ENCODE results near the gene LPAR2.
"Not testable (repeated sequence)": the region's sequence is repeated elsewhere in the genome, so short reads cannot be mapped to it uniquely, and the experiment has no call there.

Gene LPAR2

DNA sequence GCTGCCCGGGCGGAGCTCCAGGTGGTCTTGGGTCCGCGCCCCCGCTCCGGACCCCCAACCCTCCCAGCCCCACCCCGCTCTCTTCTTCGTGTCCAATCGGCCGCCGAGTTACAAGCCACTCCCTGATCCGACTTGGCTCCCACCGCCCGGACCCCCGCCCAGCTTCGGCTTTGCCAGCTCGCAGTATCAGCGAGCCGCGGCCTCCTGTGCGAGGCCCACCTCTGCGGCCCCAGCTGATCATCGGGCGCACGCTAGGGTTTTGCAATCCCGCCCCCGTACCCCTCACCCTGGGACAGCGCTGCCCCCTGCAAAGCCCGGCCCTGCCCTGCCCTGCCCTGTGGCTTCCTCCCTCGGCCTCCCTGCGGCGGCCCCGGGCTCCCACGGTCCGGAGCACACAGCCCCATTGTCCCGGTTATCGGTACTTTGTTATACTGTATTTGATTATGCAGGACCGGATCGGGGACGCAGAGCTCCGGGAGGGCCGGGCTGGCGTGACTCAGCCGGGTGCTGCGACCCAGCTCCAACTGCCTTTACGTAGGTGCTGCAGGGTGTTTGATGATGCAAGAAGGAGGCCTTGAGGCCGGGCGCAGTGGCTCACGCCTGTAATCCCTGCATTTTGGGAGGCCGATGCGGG, 598 bp upstream of the LPAR2 start:
- DNase-seq, result peak; percentile 55

DNA sequence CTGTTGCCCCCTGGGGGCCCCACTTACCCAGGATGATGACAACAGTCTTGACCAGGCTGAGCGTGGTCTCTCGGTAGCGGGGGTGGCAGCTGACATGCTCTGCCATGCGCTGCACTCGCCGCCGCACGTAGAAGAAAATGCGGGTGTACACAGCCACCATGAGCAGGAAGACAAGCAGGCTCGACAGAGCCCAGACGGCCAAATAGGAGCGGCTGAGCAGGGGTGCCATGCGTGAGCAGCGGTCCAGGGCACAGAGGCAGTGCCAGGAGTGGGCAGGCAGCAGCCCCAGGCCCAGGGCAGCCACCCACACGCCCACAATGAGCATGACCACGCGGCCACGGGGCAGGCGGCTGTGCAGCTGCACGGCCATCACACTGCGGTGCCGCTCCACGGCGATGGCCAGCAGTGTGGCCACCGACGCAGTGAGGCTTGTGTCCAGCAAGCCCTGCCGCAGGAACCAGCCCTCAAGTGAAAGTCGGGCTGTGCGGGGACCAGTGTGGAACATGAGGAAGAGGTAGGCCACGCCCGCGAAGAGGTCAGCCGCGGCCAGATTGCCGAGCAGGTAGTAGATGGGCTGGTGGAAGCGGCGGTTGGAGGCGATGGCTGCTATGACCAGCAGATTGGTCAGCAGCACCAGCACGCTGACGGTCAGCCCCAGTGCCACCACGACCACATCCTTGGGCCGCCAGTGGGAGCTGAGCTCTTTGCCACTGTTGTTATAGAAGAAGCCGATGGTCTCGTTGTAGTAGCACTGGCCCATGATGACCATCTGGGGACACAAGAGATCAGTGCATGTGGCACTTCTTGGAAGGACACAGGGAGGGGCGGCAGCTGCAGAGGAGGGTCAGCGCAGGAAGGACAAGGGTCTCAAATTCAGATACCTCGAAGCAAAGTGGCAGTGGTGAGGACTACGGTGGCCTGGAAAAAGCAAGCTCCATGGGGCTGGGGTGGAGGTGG, 1.2 kb downstream of the LPAR2 start:
- no peak for DNase-seq

DNA sequence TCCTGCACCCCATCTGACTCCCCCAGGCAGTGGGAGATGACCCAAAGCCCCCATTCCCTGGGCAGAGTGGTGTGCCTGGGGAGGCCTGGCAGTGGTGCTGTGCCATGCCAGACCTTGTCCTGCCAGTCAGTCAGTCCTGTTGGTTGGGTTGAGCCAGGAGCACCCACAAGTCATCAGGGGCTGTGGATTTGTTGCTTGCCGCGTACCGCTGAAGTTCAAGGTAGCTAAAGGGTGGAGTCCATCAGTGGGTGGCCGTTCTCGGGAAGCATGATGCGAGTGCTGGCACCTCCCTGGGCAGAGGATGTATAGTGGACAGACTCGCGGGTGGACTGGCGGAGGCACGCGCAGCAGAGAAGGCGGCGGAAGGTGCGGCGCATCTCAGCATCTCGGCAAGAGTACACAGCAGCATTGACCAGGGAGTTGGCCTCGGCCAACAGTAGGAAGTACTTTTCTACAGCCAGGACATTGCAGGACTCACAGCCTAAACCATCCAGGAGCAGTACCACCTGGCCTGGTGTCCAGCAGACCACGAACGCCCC, 3.9 kb downstream of the LPAR2 start:
- no peak for DNase-seq

DNA sequence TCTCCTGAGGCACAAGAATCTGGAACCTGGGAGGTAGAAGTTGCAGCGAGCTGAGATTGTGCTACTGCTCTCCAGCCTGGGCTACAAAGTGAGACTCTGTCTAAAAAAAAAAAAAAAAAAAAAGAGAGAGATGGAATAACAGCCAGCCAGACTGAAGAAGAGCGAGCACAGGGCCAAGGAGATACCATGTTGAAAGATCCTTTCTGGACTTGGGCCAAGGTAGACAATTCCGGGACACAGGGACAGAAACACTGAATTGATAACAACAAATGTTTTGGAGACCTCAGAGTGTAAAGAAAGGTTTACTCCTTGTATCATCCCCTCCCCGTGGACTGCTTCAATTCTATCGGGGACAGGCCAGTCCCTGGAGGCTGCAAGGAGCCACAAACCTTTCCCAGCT, 4.6 kb downstream of the LPAR2 start:
- no peak for DNase-seq

DNA sequence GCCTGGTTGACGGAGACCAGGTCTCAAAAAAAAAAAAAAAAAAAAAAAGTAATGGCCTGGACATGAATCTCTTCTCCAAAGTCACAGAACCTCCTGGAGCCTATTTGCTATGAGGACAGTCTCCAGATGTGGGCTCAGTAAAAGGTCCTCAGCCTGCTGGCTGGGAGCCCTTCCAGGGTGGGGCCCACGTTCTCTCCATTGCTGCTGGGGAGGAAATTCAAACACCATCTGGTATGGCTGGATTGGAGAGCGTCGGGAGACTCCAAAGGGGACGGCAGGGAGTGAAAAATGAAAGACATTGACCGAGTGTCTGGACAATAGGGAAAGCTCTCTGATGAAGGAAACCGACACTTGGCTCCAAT, 8.2 kb downstream of the LPAR2 start:
- no peak for DNase-seq

DNA sequence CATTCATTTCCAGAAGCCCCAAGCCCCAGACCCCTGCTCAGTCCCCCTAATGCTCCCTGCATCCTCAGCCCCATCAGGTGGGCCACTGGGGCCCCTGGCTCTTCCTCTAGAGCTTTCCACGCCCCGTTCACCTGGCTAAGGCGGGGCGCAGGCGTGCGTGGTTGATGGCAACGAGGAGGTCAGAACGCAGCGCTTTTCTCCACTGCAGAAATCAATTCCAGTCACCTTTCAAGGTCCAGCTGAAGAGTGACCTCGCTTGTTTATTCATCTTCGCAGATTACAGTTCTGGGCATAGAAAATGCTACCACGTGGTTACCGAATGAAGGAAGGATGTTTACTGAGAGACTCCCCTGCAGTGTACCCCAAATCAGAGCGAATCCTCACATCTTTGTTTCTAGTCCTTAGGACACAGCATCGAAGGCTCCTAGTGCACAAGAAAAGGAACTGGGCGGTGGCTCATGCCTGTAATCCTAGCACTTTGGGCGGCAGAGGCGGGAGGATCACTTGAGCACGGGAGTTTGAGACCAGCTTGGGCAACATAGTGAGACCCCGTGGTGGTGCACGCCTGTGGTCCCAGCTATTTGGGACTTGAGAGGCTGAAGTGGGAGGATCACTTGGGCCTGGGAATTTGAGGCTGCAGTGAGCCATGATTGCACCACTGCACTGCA, 8.7 kb downstream of the LPAR2 start:
- no peak for DNase-seq

DNA sequence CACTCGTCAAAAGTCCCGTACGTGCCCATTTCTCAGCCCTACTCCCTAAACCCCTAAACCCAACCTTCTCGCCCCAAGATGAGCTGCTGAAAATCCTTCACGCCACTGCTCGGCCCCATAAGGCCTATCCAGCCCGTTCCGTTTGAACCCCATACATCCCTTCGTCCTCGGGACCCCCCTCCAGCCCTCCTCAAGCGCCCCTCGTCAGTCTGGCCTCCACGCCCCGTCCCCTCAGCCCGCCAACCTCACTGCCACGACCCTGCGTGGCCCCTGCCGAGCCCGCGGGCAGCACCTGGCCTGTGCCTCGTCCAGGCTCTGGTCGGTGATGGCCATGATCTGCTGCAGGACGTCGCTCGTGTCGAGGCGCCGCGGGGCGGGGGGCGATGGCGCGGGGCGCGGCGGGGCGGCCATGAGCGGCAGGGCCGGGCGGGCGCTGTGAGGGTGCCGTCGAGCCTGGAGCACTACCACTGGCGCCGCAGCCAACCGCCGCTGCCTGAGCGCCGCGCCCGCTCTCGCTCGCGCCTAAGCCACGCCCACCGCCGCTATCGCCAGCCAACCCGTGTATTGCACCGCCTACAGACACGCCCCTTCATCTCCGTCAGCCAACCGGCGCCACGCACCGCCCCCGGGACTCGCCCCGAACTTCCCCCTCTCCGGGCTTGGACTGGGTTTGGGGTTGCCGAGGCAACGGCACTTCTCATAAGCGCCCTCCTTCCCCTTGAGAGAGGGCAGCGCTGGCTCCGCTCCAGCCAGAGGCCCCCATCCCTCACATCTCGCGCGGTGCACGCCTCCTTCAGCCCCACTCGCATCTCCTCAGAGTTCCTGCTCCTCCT, 9.6 kb downstream of the LPAR2 start, which contains the start of gene PBX4:
TSS of gene PBX4 (minus strand) at position 469 of the 833 bp plus-strand sequence. CDS start at position 411, 58 bp downstream.
- DNase-seq, result peak; percentile 99

DNA sequence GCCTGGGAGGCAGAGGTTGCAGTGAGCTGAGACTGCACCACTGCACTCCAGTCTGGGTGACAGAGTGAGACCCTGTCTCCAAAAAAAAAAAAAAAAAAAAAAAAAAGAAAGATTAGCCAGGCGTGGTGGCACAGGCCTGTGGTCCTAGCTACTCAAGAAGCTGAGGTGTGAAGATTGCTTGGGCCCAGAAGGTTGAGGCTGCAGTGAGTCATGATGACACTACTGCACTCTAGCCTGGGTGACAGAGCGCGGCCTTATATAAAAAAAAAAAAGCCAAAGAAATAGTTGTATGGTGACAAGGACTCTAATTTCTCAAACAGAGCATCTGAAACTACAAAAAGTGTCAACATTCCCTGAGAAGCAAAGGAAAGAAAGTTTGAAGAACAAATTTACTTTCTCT, 12.9 kb downstream of the LPAR2 start:
- DNase-seq, result no peak

DNA sequence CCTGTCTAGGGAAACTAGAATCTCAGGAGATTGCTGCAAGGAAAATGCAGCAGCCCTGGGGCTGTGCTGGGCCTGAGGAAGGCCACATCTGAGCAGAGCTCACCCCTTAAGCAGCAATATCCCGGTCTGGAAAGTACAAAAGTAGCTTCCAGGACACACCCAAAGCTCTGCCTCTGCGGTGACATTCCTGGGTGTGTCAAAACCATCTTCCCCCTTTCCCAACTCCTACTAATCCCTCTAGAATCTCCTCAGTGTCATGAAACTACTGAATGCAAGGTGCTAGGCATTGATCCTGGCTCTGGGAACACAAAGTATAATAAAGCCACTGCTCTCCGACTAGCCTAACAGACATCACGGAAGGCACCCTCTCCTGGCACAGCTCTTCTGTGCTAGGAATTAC, 14.5 kb downstream of the LPAR2 start:
- no peak for DNase-seq

DNA sequence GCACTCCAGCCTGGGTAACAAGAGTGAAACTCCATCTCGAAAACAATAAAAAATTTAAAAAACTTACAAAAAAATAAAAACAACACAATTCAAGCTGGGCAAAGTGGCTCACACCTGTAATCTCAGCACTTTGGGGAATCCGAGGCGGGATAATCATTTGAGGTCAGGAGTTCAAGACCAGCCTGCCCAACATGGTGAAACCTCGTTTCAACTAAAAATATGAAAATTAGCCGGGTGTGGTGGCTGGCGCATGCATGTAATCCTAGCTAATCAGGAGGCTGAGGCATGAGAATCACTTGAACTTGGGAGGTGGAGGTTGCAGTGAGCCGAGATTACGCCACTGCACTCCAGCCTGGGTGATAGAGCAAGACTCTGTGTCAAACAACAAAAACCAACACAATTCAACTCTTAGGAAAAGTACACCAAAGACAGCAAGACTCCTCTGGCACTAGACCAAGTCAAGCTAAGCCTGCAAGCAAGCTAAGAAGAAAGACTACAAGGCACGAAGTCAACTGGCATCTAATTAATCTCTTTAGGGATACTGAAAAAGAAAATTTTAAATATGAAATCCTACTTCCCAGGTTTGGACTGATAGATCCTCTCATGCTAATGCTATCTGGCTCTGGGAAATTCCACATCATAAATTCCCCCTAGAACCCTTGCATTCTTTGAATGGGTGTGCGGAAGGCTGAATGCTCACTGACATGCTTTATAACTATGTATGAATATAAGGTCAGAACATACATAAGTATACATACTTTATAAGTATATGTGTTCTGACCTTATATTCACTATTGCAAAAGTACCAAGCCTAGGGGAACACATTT, 17.4 kb downstream of the LPAR2 start:
- DNase-seq, result no peak

DNA sequence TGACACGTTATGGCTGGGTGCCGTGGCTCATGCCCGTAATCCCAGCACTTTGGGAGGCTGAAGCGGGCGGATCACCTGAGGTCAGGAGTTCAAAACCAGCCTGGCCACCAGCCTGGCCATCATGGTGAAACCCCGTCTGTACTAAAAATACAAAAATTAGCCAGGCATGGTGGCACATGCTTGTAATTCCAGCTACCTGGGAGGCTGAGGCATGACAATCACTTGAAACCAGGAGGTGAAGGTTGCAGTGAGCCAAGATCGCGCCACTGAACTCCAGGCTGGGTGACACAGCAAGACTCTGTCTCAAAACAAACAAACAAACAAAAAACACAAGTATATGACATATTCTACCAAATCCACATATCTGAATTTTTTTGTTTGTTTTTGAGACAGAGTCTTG, 21.3 kb downstream of the LPAR2 start:
- DNase-seq, result not testable (repeated sequence)

DNA sequence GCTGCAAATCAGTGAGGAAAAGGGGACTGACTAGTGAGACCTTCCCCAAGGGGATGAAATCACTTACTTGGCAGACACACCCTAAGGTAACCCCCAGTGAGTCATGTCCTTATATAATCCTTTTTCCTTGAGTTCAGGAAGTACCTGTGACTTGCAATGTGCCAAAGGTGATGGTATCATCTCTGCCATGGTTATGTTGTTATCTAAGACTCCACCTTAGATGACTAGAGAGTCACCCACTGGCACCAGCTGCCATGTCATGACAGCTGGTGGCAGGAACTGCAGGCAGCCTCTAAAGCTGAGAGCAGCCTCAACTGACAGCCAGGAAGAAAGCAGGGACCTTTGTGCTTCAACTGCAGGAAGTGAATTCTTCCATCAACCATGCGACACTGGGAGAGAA, 22.0 kb downstream of the LPAR2 start:
- DNase-seq, result no peak

DNA sequence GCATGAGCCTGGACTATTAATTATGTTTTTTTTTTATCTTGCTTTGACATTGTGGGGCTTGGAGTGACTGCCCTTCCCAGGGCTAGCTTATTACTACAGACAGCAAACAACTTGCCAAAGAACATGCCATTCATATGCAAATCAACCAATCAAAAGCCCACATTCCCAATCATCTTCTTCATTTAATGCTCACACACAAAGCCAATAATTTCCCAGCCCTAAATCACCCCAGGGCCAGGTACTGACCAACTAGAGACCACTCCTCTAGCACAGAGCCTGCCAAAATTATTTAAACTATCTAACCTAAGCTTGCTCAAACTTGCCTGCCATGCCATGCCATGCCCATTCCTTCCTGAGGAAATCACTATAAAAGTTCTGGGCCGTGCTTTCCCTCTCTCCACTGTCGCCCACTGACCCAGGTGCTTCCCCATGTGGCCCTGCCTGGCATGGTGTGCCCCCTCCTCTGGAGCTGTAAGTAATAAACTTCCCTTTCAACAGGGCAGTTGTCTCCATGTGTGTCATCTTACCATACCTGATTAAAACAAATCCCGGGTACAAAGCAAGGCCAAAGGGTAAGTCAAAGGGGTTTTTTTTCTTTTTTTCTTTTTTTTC, 25.2 kb downstream of the LPAR2 start:
- no peak for DNase-seq

DNA sequence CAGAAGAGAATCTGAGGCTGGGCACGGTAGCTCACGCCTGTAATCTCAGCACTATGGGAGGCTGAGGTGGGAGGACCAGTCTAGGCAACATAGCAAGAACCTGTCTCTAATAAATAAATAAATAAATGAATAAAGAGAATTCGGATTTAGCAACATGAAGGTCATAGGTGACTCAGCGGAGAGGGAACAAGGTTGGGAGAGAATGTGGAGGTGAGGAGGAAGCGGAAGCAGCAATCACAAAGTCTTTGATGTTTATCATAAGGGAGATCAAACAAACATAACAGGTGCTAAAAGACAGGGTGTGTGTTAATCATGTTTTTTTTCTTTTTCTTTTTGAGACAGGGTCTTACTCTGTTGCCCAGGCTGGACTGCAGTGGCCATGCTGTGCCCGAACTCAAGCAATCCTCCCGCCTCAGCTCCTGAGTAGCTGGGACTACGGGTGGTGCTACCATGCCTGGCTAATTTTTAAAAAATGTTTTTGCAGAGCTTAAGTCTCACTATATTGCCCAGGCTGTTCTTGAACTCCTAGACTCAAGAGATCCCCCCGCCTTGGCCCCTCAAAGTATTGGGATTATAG, 25.8 kb downstream of the LPAR2 start:
- DNase-seq, result no peak

DNA sequence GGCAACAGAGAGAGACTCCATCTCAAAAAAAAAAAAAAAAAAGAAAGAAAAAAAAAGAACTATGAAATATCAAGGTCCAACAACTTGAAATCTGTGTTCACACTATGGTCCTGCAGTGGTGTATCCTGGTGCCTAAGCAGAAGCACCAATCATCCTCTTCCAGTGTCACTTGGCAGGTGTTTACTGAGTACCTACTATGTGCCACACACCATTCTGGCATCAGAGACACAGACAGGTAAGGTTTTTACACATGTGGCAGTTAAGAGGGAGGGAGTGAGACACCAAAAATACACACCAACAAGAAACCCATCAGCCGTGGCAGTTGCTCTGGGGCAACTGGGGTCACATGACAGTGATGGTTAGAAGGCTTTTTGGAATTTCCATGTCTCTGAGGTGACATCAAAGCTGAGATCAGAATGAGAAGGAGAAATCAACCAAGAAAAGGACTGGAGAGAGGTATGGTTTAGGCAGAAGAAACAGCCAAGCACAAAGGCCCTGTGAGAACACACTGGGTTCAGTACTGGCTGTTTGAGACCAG, 27.2 kb downstream of the LPAR2 start:
- no peak for DNase-seq

DNA sequence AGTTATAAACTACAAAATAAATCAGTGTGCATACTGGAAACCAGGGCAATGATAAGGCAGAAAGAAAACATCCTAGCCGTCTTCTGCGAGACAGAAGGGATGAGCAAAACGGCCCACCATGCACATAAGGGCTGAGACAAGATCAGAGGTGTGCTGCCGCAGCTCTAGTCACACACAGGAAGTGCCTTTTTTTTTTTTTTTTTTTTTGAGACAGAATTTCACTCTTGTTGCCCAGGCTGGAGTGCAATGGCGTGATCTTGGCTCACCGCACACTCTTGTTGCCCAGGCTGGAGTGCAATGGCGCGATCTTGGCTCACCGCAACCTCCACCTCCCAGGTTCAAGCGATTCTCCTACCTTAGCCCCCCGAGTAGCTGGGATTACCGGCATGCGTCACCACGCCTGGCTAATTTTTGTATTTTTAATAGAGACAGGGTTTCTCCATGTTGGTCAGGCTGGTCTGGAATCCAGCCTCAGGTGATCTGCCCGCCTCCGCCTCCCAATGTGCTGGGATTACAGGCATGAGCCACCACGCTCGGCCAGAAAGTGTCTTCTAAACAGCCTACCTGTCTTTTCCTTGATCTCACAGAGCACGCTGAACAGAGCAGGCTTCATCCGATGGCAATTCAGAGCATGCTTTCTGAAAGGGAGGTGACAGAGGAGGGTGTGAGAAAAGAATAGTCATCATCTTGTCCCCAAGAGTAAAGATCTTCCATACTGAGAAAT, 29.1 kb downstream of the LPAR2 start:
- peak; percentile 49 for DNase-seq

DNA sequence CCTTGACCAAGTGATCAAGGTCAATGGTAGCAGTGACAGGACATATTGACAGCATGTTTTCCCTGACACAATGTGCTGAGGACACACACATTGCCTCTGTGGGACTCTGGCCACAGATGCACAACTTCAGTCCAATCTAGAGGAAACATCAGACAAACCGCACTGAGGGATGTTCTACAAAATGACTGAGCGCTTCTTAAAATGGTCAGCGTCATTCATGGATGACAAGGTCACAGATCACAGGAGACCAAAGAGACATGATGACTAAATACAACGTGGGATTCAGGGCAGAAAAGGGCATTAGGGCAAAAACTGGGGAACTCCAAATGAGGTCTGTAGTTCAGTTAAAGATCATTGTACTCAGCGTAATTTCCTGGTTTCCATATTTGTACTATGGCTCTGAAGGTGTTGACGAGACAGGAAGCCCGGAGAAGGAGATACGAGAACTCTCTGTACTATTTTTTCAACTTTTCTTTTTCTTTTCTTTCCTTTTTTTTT, 30.2 kb downstream of the LPAR2 start:
- peak; percentile 18 for DNase-seq

DNA sequence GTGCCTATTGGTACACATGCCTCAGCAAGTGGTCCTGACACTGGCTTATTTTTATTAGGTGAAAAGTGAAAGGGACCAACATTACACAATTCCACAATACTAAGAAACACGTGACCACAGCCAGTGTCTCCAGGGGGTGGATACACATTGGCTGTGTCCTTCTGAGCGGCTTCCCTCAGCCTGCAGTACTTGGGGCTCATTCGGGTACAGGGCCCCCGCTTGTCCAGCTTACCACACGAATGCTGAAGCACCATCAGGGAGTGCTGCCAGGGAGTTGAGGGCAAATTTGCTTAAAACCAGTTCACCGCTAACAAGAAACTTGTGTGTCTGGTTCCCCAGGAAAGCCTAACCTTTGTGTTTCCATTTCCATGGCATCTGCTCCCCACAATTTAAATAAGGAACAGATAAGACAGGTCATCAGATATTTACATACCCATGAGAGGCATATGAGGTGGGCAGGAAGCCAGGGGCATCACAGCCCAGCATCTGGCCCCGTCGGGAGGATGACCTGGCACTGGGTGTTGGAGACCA, 32.8 kb downstream of the LPAR2 start:
- DNase-seq, result no peak

DNA sequence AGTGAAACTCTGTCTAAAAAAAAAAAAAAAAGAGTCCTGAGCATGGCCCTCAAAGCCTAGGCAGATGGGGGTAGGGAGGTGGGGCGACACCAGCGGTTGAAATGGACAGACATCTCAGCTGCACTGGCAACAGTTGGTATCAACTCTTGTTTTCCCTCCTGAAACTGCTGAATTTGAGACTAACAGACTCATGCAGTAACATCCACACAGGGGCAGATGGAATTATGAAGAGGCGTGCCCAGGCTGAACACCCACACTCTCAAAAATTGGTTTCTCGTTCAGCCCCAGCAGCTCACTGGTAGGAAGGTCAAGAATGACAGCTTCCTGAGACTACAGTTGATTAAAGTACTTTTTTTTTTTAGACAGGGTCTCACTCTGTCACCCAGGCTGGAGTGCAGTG, 33.6 kb downstream of the LPAR2 start:
- DNase-seq, result no peak

All from stimulated activated CD4-positive, alpha-beta T cell treated with anti-CD3 and anti-CD28 coated beads, Interleukin-4, amount 100 ng/mL, for 1 hour (primary cell).